HEK293T (cell line): ENCODE measurements around the gene MANEAL.

Experiments used
- BHLHE40 ChIP-seq: fragments of 450-650 bp; IDR thresholded peaks from 2 replicates; pipeline ENCODE4 v1.6.1; 2016; ENCODE audit warnings: mild to moderate bottlenecking, moderate library complexity, borderline replicate concordance
- CTBP1 ChIP-seq: fragments of 450-650 bp; IDR thresholded peaks from 2 replicates; pipeline ENCODE4 v1.6.1; 2016; ENCODE audit warnings: borderline replicate concordance
- ELF4 ChIP-seq: fragments of 450-650 bp; IDR thresholded peaks from 2 replicates; pipeline ENCODE4 v1.6.1; 2017; ENCODE audit warnings: antibody characterized with exemption
- FOXA1 ChIP-seq: fragments of 450-650 bp; IDR thresholded peaks from 2 replicates; pipeline ENCODE4 v1.6.1; 2016; ENCODE audit warnings: mild to moderate bottlenecking
- FOXK2 ChIP-seq: fragments of 450-650 bp; IDR thresholded peaks from 2 replicates; pipeline ENCODE4 v1.6.1; 2016; ENCODE audit warnings: mild to moderate bottlenecking
- FOXM1 ChIP-seq: fragments of 450-650 bp; IDR thresholded peaks from 2 replicates; pipeline ENCODE4 v1.6.1; 2017; ENCODE audit warnings: mild to moderate bottlenecking, borderline replicate concordance
- L3MBTL2 ChIP-seq: fragments of 450-650 bp; conservative IDR thresholded peaks from 2 replicates; pipeline ENCODE4 v1.6.1; 2016; ENCODE audit warnings: mild to moderate bottlenecking
- LEF1 ChIP-seq: fragments of 450-650 bp; IDR thresholded peaks from 2 replicates; pipeline ENCODE4 v1.6.1; 2017; ENCODE audit warnings: mild to moderate bottlenecking, borderline replicate concordance
- SP1 ChIP-seq: fragments of 450-650 bp; IDR thresholded peaks from 2 replicates; pipeline ENCODE4 v1.6.1; 2017
- SUZ12 ChIP-seq: fragments of 450-650 bp; IDR thresholded peaks from 2 replicates; pipeline ENCODE4 v1.6.1; 2016; ENCODE audit warnings: mild to moderate bottlenecking
- TARDBP ChIP-seq: fragments of 450-650 bp; IDR thresholded peaks from 2 replicates; pipeline ENCODE4 v1.6.1; 2016
- ZNF384 ChIP-seq: fragments of 450-650 bp; IDR thresholded peaks from 2 replicates; pipeline ENCODE4 v1.6.1; 2016

DNA sequence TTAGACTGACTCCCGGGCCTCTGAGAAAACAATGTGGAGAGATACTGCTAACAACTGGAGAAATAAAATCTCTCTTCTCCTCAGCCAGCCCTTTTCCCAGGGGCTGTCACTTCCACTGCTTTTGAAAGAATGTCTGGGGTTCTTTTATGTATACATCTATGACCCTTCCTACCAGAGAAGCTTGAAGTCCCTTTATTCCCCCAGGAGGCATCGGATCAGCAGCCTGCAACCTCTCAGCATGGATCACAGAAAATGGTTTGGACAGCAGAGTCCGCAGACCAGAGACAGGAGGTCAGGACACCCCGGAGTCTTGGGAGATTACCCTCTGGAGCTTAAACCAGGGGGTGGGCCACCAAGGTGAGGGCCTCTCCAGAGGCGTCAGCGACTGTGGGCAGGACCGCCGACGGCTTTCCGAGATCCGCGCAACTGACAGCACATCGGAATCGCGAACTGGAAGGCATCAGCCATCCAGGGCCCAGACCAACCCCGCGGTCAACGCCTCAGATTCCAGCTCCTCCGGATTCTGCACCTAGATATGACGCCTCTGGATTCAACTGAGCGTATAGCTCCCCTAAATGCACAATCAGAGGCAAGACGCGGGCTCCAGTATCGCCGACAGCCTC is 29.7 kb upstream of the MANEAL start:
- TF ChIP-seq TARDBP, result no peak
- TF ChIP-seq LEF1, result no peak
- TF ChIP-seq BHLHE40, result no peak
- TF ChIP-seq SUZ12, result no peak
- no peak for TF ChIP-seq FOXK2
- no peak for TF ChIP-seq L3MBTL2
- TF ChIP-seq SP1, result no peak
- no peak for TF ChIP-seq FOXM1
- TF ChIP-seq ELF4, result no peak
- TF ChIP-seq FOXA1, result no peak
- no peak for TF ChIP-seq CTBP1
- TF ChIP-seq ZNF384, result no peak
